Stimulated activated CD4-positive, alpha-beta T cell treated with anti-CD3 and anti-CD28 coated beads, TNF-alpha, amount 100 ng/mL, for 4 hours (primary cell): Measurements from ENCODE around the gene DOCK11.

ENCODE experiments used
- DNase-seq, 3 experiments: peaks; one replicate each; pipeline ENCODE4 v3.0.0-alpha.2; 2020; ENCODE audit warnings: low read depth in 3 of 3

The DOCK11 gene

GRCh38 chrX:118734909-118735308 lies 239.3 kb downstream of the DOCK11 start:
- DNase-seq, result no peak
